Hepatocyte (in vitro differentiated cells): ENCODE measurements around the gene RNF113A.

Experiments used
- CTCF ChIP-seq: fragments of 200-600 bp; sonication (generic); IDR thresholded peaks from 2 replicates; pipeline ENCODE4 v1.5.1; 2016; ENCODE audit warnings: antibody characterized with exemption, mild to moderate bottlenecking; ENCODE audit not compliant: poor library complexity
- EZH2phosphoT487 ChIP-seq: fragments of 200-600 bp; sonication (generic); IDR thresholded peaks from one replicate; pipeline ENCODE4 v1.6.1; 2018; ENCODE audit warnings: antibody characterized with exemption, mild to moderate bottlenecking, low read depth, moderate library complexity; ENCODE audit not compliant: unreplicated experiment, severe bottlenecking

- TF ChIP-seq CTCF (no peak), EZH2phosphoT487 (no peak)
Observed at GRCh38 chrX:119828446-119828845, 43.1 kb downstream of the RNF113A start.
